SK-N-SH (cell line): Measurements from ENCODE around the gene KIAA0513. TPM values are rescaled to one million over a fixed set of nuclear protein-coding genes. Genes with fewer than 3 reads are reported as not detected.

Source experiments
- CTCF ChIA-PET: fragments of 300-600, 350-600 bp; formaldehyde crosslinking; extraction: SDS; loops from one replicate; lab custom pipeline; 2021; lab: Yijun Ruan, JAX
- POLR2A ChIA-PET: fragments of 350-600 bp; sonication (Branson Sonifier 250); formaldehyde crosslinking; extraction: SDS; loops from one replicate; lab custom pipeline; 2020; ENCODE audit warnings: antibody characterized with exemption, inconsistent platforms; lab: Yijun Ruan, JAX
- DNase-seq: peaks from one replicate; pipeline ENCODE4 v3.0.0; 2012
- H2AFZ ChIP-seq: fragments of 200-600 bp; sonication (generic); 2 replicates; pipeline ENCODE4 v1.8.1; 2016; ENCODE audit warnings: antibody characterized with exemption, mild to moderate bottlenecking, low read depth
- H3F3A ChIP-seq: fragments of 200-600 bp; sonication (generic); replicated peaks from 2 replicates; pipeline ENCODE3; 2016; ENCODE audit warnings: antibody characterized with exemption, mild to moderate bottlenecking; ENCODE audit not compliant: insufficient read depth
- H3K27ac ChIP-seq, 2 experiments: fragments of 200-500 bp in 1 of 2; fragments of 200-600 bp in 1 of 2; sonication (Bioruptor generic) in 1 of 2; sonication (generic), shearing (Covaris generic) in 1 of 2; 2 replicates each; pipeline versions ENCODE4 v1.5.1 to v1.6.1; 2014 to 2016; ENCODE audit warnings: low read depth in 2 of 2, inconsistent platforms in 1 of 2, low read length in 1 of 2, mild to moderate bottlenecking in 1 of 2, mixed read lengths in 1 of 2
- H3K27me3 ChIP-seq: fragments of 200-600 bp; sonication (generic), shearing (Covaris generic); 2 replicates; pipeline ENCODE4 v1.6.1; 2016; ENCODE audit warnings: mixed run types; ENCODE audit not compliant: insufficient read depth
- H3K36me3 ChIP-seq, 2 experiments: fragments of 200-500 bp in 1 of 2; fragments of 200-600 bp in 1 of 2; sonication (Bioruptor generic) in 1 of 2; sonication (generic) in 1 of 2; replicated peaks in 1 of 2; 2 replicates each; pipeline versions ENCODE3 to v1.5.1; 2014 to 2016; ENCODE audit warnings: low read length in 1 of 2, mild to moderate bottlenecking in 1 of 2; ENCODE audit not compliant: insufficient read depth in 2 of 2, control insufficient read depth in 1 of 2
- H3K4me1 ChIP-seq, 2 experiments: fragments of 200-500 bp in 1 of 2; fragments of 200-600 bp in 1 of 2; sonication (Bioruptor generic) in 1 of 2; sonication (generic), shearing (Covaris generic) in 1 of 2; 2 replicates each; pipeline versions ENCODE4 v1.5.1 to v1.6.1; 2014 to 2016; ENCODE audit warnings: low read depth in 1 of 2, low read length in 1 of 2, mixed run types in 1 of 2; ENCODE audit not compliant: insufficient read depth in 2 of 2, control insufficient read depth in 1 of 2
- H3K4me2 ChIP-seq: fragments of 200-600 bp; sonication (generic), shearing (Covaris generic); 2 replicates; pipeline ENCODE4 v1.6.1; 2017; ENCODE audit warnings: mixed run types
- H3K4me3 ChIP-seq, 2 experiments: fragments of 200-500 bp in 1 of 2; fragments of 200-600 bp in 1 of 2; sonication (Bioruptor generic) in 1 of 2; sonication (generic), shearing (Covaris generic) in 1 of 2; 2 replicates each; pipeline versions ENCODE4 v1.5.1 to v1.8.1; 2014 to 2016; ENCODE audit warnings: low read depth in 2 of 2, inconsistent platforms in 1 of 2, low read length in 1 of 2, mild to moderate bottlenecking in 1 of 2, mixed read lengths in 1 of 2, moderate library complexity in 1 of 2
- H3K79me2 ChIP-seq: fragments of 200-600 bp; sonication (generic); 2 replicates; pipeline ENCODE4 v1.8.1; 2017; ENCODE audit warnings: mild to moderate bottlenecking; ENCODE audit not compliant: insufficient read depth
- H3K9ac ChIP-seq: fragments of 200-600 bp; sonication (generic); 2 replicates; pipeline ENCODE4 v1.6.1; 2017; ENCODE audit warnings: mixed run types
- H3K9me2 ChIP-seq: fragments of 200-600 bp; sonication (generic); 2 replicates; pipeline ENCODE4 v1.6.1; 2017; ENCODE audit warnings: mixed run types
- H3K9me3 ChIP-seq: fragments of 200-600 bp; sonication (generic); 2 replicates; pipeline ENCODE4 v1.6.1; 2017; ENCODE audit warnings: mixed run types, mild to moderate bottlenecking, moderate library complexity
- H4K20me1 ChIP-seq: fragments of 200-600 bp; sonication (generic); 2 replicates; pipeline ENCODE4 v1.6.1; 2017; ENCODE audit warnings: mild to moderate bottlenecking, mixed run types; ENCODE audit not compliant: insufficient read depth
- CHD2 ChIP-seq: fragments of 150-350 bp; IDR thresholded peaks from 2 replicates; pipeline ENCODE4 v1.6.1; 2018; ENCODE audit warnings: low read length; ENCODE audit not compliant: partially characterized antibody
- CTCF ChIP-seq: fragments of 200-600 bp; sonication (generic); IDR thresholded peaks from 2 replicates; pipeline ENCODE4 v1.6.1; 2017; ENCODE audit warnings: antibody characterized with exemption, mild to moderate bottlenecking, moderate library complexity
- EZH2phosphoT487 ChIP-seq: fragments of 200-600 bp; sonication (generic); IDR thresholded peaks from 2 replicates; pipeline ENCODE4 v1.6.1; 2017; ENCODE audit warnings: low read depth, mixed run types, mild to moderate bottlenecking, antibody characterized with exemption, moderate library complexity, borderline replicate concordance
- FOXJ3 ChIP-seq: sonication (generic); formaldehyde crosslinking; IDR thresholded peaks from 2 replicates; pipeline ENCODE4 v1.5.1; 2020; ENCODE audit warnings: mild to moderate bottlenecking, missing genetic modification reagents
- GABPA ChIP-seq: IDR thresholded peaks from 2 replicates; pipeline ENCODE4 v1.4.0; 2012; ENCODE audit warnings: low read depth, mild to moderate bottlenecking
- GATA2 ChIP-seq: sonication (generic); formaldehyde crosslinking; IDR thresholded peaks from 2 replicates; pipeline ENCODE4 v1.5.0; 2020; ENCODE audit warnings: mild to moderate bottlenecking, missing genetic modification reagents
- MEF2A ChIP-seq: IDR thresholded peaks from 2 replicates; pipeline ENCODE4 v1.4.0; 2012; ENCODE audit warnings: low read depth, borderline replicate concordance
- NRF1 ChIP-seq: IDR thresholded peaks from 2 replicates; pipeline ENCODE4 v1.6.1; 2012; ENCODE audit warnings: low read depth, mild to moderate bottlenecking, low read length
- RAD21 ChIP-seq: IDR thresholded peaks from 2 replicates; pipeline ENCODE4 v1.6.1; 2012; ENCODE audit warnings: mild to moderate bottlenecking, low read length
- RCOR1 ChIP-seq: fragments of 150-350 bp; IDR thresholded peaks from 2 replicates; pipeline ENCODE4 v1.6.1; 2017; ENCODE audit warnings: antibody characterized with exemption, low read length
- REST ChIP-seq: IDR thresholded peaks from 2 replicates; pipeline ENCODE4 v1.6.1; 2012; ENCODE audit warnings: mild to moderate bottlenecking, low read depth, low read length, moderate library complexity
- SIN3A ChIP-seq: IDR thresholded peaks from 2 replicates; pipeline ENCODE4 v1.6.1; 2012; ENCODE audit warnings: low read depth, mild to moderate bottlenecking, low read length, moderate library complexity, borderline replicate concordance
- SMC3 ChIP-seq: IDR thresholded peaks from 2 replicates; pipeline ENCODE4 v1.6.1; 2012; ENCODE audit warnings: low read depth, low read length, improper control_type of control experiment
- TEAD4 ChIP-seq: IDR thresholded peaks from 2 replicates; pipeline ENCODE4 v1.4.0; 2012; ENCODE audit warnings: mild to moderate bottlenecking, borderline replicate concordance; ENCODE audit not compliant: insufficient read depth
- USF1 ChIP-seq: IDR thresholded peaks from 2 replicates; pipeline ENCODE4 v1.4.0; 2012; ENCODE audit warnings: low read depth, borderline replicate concordance
- YY1 ChIP-seq: IDR thresholded peaks from 2 replicates; pipeline ENCODE4 v1.4.0; 2012; ENCODE audit warnings: low read depth, mild to moderate bottlenecking
- WGBS: methylation state at CpG from one replicate; pipeline ENCODE4 v1.1.6; 2017; ENCODE audit warnings: low lambda C conversion rate; 5-methylcytosine and 5-hydroxymethylcytosine counted together
- polyA plus RNA-seq, 3 experiments: library from polyadenylated mRNA; depleted of rRNA; stranded (reverse); fragments of >200 nt; gene quantifications; 2 replicates each; pipeline ENCODE4 v1.2.3, GENCODE V29; 2012
- TF ChIP-seq, protein P1 (sequence below): IDR thresholded peaks from 2 replicates; pipeline ENCODE4 v1.4.0; 2012; ENCODE audit warnings: low read depth, borderline replicate concordance
- TF ChIP-seq, protein P2 (sequence below): IDR thresholded peaks from 2 replicates; pipeline ENCODE4; 2012

Gene KIAA0513
- polyA plus RNA-seq, 1 of the 3 experiments (the other 2 are of a cell fraction), result 6.5 TPM

GRCh38 chr16:85079785-85080570 is 52.4 kb downstream of the KIAA0513 start:
- Histone ChIP-seq H3K27ac (no peak overlapping the region), H3K4me1 (peaks cover 0 to 4% of the 10 kb centered on the region in 2 experiments; a peak in 1 of 4 replicates), H3K4me3 (no peak overlapping the region), H3K36me3 (peaks cover 0 to 6% of the 10 kb centered on the region in 2 experiments), H2AFZ (no peak overlapping the region), H4K20me1 (no peaks in the 10 kb centered on the region), H3K79me2 (no peaks in the 10 kb centered on the region), H3K9me3 (no peaks in the 10 kb centered on the region), H3K9me2 (no peaks in the 10 kb centered on the region), H3K4me2 (no peak overlapping the region), H3K27me3 (no peaks in the 10 kb centered on the region), H3F3A (no peaks in the 10 kb centered on the region), H3K9ac (no peak overlapping the region)
- TF ChIP-seq RAD21 (no peak), NRF1 (no peak), GABPA (no peak), CHD2 (no peak), YY1 (no peak), SMC3 (no peak), MEF2A (no peak), TEAD4 (no peak), EZH2phosphoT487 (no peak), SIN3A (no peak), FOXJ3 (CRISPR knock-in tag) (no peak), CTCF (no peak), RCOR1 (no peak), REST (no peak), USF1 (no peak), GATA2 (no peak)
- TF ChIP-seq, protein P1, sequence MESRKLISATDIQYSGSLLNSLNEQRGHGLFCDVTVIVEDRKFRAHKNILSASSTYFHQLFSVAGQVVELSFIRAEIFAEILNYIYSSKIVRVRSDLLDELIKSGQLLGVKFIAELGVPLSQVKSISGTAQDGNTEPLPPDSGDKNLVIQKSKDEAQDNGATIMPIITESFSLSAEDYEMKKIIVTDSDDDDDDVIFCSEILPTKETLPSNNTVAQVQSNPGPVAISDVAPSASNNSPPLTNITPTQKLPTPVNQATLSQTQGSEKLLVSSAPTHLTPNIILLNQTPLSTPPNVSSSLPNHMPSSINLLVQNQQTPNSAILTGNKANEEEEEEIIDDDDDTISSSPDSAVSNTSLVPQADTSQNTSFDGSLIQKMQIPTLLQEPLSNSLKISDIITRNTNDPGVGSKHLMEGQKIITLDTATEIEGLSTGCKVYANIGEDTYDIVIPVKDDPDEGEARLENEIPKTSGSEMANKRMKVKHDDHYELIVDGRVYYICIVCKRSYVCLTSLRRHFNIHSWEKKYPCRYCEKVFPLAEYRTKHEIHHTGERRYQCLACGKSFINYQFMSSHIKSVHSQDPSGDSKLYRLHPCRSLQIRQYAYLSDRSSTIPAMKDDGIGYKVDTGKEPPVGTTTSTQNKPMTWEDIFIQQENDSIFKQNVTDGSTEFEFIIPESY, result no peak
- TF ChIP-seq, protein P2, sequence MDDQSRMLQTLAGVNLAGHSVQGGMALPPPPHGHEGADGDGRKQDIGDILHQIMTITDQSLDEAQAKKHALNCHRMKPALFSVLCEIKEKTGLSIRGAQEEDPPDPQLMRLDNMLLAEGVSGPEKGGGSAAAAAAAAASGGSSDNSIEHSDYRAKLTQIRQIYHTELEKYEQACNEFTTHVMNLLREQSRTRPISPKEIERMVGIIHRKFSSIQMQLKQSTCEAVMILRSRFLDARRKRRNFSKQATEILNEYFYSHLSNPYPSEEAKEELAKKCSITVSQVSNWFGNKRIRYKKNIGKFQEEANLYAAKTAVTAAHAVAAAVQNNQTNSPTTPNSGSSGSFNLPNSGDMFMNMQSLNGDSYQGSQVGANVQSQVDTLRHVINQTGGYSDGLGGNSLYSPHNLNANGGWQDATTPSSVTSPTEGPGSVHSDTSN, result no peak
- POLR2A ChIA-PET, result interaction anchor here (0.6 kb wide), 1 partner anchor 1151 kb away, joined by 3 read pairs; no protein-coding TSS in a partner anchor
- DNase-seq, result no peak
- CTCF ChIA-PET, result no interaction called here
- WGBS, result 89% methylated on average over 21 of the region's 22 CpGs
